Stimulated activated CD8-positive, alpha-beta memory T cell treated with anti-CD3 and anti-CD28 coated beads, Interleukin-15, amount 100 ng/mL, for 24 hours (primary cell): ENCODE data around the gene TMEM258.

Source experiments
- DNase-seq: peaks from one replicate; pipeline ENCODE4 v3.0.0-alpha.2; 2020; ENCODE audit warnings: low read depth

TMEM258 gene

DNA sequence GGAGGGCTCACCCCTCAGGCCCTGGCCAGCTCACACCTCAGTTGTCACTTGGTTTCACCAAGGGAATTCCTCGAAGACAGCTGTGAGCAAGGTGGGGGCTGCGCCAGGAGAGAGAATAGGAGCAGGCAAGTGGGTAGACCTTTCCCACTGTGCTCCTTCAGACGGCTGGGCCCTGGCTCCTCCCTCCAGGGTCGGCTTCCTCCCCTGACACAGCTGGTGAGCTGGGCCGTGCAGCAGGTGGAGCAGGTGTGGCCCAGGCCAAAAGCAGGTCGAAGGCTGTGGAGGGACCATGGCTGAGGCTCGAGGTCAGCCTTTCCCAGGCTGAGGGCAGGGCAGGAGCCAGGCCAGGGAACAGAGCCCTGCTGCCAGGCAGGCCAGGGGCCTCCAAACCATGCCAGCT, 52.4 kb downstream of the TMEM258 start:
- DNase-seq: no peak

DNA sequence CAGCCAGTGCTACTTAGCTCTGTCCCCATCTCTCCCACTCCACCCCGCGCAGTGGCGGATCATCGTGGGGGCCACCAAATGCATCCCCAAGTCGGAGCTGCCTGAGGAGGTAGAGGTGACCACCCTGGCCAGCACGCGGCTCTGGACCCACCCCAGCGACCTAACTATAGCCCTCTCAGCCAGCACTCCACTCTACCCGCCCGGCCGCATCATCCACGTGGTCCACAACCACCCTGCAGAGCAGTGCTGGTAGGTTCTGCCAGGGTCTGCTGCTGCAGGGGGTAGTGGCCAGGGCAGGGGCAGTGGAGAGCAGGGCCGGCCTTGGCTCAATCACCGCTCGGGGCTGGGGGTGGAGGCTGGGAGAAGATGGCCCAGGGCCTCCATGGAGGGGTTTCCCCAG, 53.0 kb downstream of the TMEM258 start:
- no peak for DNase-seq
